ENCODE results near the gene ALKBH6.

DNA sequence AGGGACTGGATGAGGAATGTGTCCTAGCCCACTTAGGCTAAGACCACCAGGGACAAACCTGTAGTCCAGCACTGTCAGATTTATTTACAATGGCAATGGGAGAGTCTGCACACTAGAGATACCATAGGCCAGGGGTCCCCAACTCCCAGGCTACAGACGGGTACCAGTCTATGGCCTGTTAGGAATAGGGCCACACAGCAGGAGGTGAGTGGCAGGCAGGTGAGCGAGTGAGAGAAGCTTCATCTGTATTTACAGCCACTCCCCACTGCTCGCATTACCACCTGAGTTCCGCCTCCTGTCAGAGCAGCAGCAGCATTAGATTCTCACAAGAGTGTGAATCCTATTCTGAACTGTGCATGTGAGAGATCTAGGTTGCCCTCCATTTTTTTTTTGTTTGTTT is 37.6 kb upstream of the ALKBH6 start:
- TF ChIP-seq, protein P1, sequence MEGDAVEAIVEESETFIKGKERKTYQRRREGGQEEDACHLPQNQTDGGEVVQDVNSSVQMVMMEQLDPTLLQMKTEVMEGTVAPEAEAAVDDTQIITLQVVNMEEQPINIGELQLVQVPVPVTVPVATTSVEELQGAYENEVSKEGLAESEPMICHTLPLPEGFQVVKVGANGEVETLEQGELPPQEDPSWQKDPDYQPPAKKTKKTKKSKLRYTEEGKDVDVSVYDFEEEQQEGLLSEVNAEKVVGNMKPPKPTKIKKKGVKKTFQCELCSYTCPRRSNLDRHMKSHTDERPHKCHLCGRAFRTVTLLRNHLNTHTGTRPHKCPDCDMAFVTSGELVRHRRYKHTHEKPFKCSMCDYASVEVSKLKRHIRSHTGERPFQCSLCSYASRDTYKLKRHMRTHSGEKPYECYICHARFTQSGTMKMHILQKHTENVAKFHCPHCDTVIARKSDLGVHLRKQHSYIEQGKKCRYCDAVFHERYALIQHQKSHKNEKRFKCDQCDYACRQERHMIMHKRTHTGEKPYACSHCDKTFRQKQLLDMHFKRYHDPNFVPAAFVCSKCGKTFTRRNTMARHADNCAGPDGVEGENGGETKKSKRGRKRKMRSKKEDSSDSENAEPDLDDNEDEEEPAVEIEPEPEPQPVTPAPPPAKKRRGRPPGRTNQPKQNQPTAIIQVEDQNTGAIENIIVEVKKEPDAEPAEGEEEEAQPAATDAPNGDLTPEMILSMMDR (IDR thresholded peaks at IDR 0.05) = no peak
- no peak for TF ChIP-seq EZH2 (IDR thresholded peaks at IDR 0.05)

Measured in neural progenitor cell (in vitro differentiated cells).